HUES64 (cell line): ENCODE results near the gene CEP95.
"Not testable (repeated sequence)": the region's sequence is repeated elsewhere in the genome, so short reads cannot be mapped to it uniquely, and the experiment has no call there.

Source experiments
- H3K27ac ChIP-seq: 2 replicates; pipeline ENCODE4 v1.7.0; 2013; ENCODE audit warnings: low read depth, low read length, inconsistent platforms
- H3K27me3 ChIP-seq: 2 replicates; pipeline ENCODE4 v1.6.1; 2013; ENCODE audit warnings: mild to moderate bottlenecking, low read length; ENCODE audit not compliant: insufficient read depth
- H3K36me3 ChIP-seq: 2 replicates; pipeline ENCODE4 v1.6.1; 2013; ENCODE audit warnings: mild to moderate bottlenecking, low read length; ENCODE audit not compliant: insufficient read depth
- H3K4me1 ChIP-seq: 2 replicates; pipeline ENCODE4 v1.6.1; 2013; ENCODE audit warnings: mild to moderate bottlenecking, low read length, moderate library complexity; ENCODE audit not compliant: insufficient read depth
- H3K4me3 ChIP-seq: 2 replicates; pipeline ENCODE4 v1.5.1; 2013; ENCODE audit warnings: mild to moderate bottlenecking, low read length, moderate library complexity
- H3K9ac ChIP-seq: 2 replicates; pipeline ENCODE4 v1.6.1; 2013; ENCODE audit warnings: mild to moderate bottlenecking, low read depth, low read length
- H3K9me3 ChIP-seq: 2 replicates; pipeline ENCODE4 v1.6.1; 2013; ENCODE audit warnings: low read depth, low read length; ENCODE audit not compliant: insufficient read depth
- WGBS: fragments of 150-250, 120-280 bp; methylation state at CpG from one replicate; pipeline ENCODE4 v1.1.7; 2013; ENCODE audit warnings: missing lambda C conversion rate; 5-methylcytosine and 5-hydroxymethylcytosine counted together

CEP95 gene

DNA sequence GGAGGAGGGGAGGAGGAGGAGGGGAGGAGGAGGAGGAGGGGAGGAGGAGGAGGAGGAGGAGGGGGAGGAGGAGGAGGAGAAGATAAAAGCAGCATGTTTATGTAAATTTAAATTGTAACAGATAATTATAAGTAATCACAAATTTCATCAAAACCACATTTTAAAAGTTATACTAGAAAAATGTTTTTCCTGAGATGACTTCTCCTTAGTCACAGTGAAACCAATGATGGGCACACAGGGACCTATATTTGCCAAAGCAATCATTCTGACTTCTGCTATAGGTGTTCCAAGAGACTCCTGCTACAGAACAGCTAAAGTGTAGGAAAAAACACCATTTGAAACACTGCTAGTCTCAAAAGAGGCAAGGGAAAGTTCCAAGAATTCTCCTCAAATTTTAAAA is 66.4 kb downstream of the CEP95 start:
- H3K9ac ChIP-seq: no peak overlapping the region
- H3K4me3 ChIP-seq: no peak overlapping the region
- H3K36me3 ChIP-seq: peaks cover 36% of the 10 kb centered on the region
- H3K27ac ChIP-seq: no peak overlapping the region
- no peaks in the 10 kb centered on the region for H3K4me1 ChIP-seq
- H3K9me3 ChIP-seq: no peaks in the 10 kb centered on the region
- no peaks in the 10 kb centered on the region for H3K27me3 ChIP-seq

DNA sequence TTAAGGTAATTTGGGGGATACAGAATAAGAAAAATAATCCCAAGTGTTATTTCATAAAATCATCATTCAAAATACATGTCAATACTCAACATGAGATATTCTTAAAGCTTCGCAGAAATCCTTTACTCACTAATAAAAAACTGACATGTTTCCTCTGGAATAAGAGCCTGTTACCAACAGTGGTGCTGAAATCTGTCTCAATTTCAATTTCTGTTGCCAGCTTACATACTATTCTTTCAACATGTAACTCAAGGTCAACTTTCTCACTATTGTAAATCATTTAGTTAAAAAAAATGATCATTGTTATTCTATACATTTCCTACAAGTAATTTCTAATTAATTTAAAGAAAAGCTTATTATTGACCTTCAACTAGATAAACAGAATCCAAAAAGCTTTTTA is 67.9 kb downstream of the CEP95 start:
- H3K4me3 ChIP-seq: no peak overlapping the region
- WGBS: 98% methylated on average over 1 of the region's 1 CpG
- no peak overlapping the region for H3K27ac ChIP-seq
- H3K9me3 ChIP-seq: no peaks in the 10 kb centered on the region
- no peaks in the 10 kb centered on the region for H3K27me3 ChIP-seq
- H3K9ac ChIP-seq: no peak overlapping the region
- H3K36me3 ChIP-seq: peaks cover 39% of the 10 kb centered on the region
- no peaks in the 10 kb centered on the region for H3K4me1 ChIP-seq

DNA sequence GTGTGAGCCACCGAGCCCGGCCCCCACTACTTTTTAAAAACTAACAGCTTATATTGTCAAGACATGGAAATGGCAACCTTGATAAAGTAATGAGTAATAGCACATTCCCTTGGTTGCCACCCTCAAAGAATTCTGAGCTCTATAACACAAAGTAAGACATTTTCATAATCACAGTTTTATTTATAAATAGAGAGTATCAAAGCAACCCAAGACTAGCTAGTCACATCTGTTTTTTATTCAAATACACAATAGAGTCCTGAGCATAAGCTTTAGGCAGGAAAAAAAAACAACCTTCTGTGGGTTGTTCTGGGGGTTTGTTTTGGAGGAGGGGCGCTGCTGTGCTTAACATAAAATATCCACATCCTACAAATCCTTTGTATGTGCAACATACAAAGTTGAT is 68.7 kb downstream of the CEP95 start:
- H3K9ac ChIP-seq: no peak overlapping the region
- no peaks in the 10 kb centered on the region for H3K27me3 ChIP-seq
- no peaks in the 10 kb centered on the region for H3K9me3 ChIP-seq
- H3K4me3 ChIP-seq: no peak overlapping the region
- no peaks in the 10 kb centered on the region for H3K4me1 ChIP-seq
- H3K27ac ChIP-seq: no peak overlapping the region
- 100% methylated on average over 2 of the region's 3 CpGs for WGBS
- H3K36me3 ChIP-seq: peaks cover 43% of the 10 kb centered on the region

DNA sequence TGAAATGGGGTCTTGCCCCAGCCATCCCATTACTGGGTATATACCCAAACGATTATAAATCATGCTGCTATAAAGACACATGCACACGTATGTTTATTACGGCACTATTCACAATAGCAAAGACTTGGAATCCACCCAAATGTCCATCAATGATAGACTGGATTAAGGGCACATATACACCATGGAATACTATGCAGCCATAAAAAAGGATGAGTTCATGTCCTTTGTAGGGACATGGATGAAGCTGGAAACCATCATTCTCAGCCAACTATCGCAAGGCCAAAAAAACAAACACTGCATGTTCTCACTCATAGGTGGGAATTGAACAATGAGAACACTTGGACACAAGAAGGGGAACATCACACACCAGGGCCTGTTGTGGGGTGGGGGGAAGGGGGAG is 70.2 kb downstream of the CEP95 start:
- H3K4me3 ChIP-seq, H3K27ac ChIP-seq, H3K9ac ChIP-seq, H3K9me3 ChIP-seq, H3K4me1 ChIP-seq, H3K27me3 ChIP-seq: not testable (repeated sequence)
- peaks cover 36% of the 10 kb centered on the region for H3K36me3 ChIP-seq
- WGBS: over 99% methylated on average over 4 of the region's 4 CpGs

DNA sequence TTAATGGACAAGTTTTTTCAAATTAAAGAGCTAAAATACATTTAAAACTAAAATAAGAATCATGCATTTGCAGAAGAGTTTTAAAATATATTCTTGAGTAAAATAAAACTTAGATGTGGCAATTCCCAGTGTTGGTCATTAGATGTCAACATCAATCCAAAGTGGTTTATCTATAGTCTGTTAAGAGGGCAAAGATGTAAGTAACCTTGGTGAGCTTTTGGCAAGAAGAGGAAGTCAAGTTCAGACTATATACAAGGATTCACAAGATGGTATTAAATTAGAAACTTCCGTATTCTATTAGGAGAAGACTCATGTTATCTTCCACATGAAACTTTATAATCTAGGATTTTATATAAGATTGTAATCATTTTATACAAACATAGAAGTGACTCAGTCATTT is 73.1 kb downstream of the CEP95 start:
- Histone ChIP-seq H3K36me3 (peaks cover 46% of the 10 kb centered on the region), H3K4me3 (no peak overlapping the region), H3K9ac (no peak overlapping the region), H3K27ac (no peak overlapping the region), H3K4me1 (no peaks in the 10 kb centered on the region), H3K27me3 (no peaks in the 10 kb centered on the region), H3K9me3 (no peaks in the 10 kb centered on the region)
- no CpG with 5 or more reads among the region's 1 CpG for WGBS

DNA sequence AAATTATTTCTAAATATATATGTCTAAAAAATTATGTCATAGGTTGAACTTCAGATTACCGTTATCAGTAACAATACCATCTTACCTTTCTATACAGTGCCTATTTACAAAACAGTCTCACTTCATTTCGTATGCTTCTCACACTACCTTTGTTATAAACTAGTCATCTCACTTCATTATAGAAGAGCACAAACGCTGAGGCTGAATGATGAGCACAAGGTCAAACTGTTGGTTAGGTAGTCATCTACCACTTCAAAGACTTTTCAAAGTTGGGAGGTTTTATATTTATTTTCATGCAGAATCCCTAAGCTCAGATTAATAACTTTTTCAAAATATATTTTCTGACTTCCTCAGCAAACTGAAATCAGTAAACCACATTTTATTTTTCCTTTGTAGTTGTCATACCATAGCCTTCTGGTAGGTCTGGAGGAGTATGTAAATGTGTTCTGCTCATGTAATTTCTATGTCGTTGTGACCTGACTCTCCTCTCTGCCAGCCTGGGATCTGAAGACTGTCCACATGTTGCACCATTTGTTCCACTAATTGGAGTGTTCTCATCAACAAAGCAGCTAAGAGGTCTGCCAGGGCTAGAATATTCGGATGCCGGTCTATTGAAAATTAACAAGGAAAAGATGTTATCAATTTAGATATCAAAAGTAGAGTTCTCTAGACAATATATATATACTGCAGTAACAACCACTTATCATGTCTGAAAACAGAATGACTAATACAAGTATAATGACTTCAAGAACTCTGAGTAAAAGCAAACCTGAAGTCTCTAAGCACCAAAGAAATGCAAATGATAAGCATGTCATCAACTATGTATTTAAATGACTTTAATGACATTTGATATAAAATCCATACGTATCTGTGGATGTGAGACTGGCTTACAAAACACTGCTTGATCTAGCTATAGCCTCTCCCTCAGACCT is 73.9 kb downstream of the CEP95 start:
- H3K9ac ChIP-seq: no peak overlapping the region
- no peaks in the 10 kb centered on the region for H3K27me3 ChIP-seq
- H3K4me3 ChIP-seq: no peak overlapping the region
- H3K36me3 ChIP-seq: peaks cover 51% of the 10 kb centered on the region
- H3K9me3 ChIP-seq: no peaks in the 10 kb centered on the region
- WGBS: 94% methylated on average over 7 of the region's 7 CpGs
- H3K4me1 ChIP-seq: no peaks in the 10 kb centered on the region
- H3K27ac ChIP-seq: no peak overlapping the region

DNA sequence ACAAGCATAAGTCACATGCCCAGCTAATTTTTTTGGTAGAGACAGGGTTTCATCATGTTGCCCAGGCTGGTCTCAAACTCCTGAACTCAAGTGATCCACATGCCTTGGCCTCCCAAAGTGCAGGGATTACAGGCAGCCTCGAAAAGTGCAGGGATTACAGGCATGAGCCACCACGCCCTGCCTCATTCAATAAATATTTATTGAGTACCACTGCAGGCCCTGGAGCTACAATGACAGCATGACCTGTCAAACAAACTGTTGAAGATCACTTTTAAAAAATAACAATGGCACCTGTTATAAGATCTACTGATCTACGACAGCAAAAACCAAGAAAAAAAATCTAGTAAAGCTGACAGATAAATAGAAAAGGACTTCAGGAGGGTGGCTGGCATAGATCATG is 76.3 kb downstream of the CEP95 start:
- no peak overlapping the region for H3K27ac ChIP-seq
- H3K4me3 ChIP-seq: no peak overlapping the region
- H3K36me3 ChIP-seq: peaks cover 47% of the 10 kb centered on the region
- no peaks in the 10 kb centered on the region for H3K9me3 ChIP-seq
- whole genome bisulfite sequencing: 94% methylated on average over 3 of the region's 3 CpGs
- H3K4me1 ChIP-seq: no peaks in the 10 kb centered on the region
- no peaks in the 10 kb centered on the region for H3K27me3 ChIP-seq
- H3K9ac ChIP-seq: no peak overlapping the region

DNA sequence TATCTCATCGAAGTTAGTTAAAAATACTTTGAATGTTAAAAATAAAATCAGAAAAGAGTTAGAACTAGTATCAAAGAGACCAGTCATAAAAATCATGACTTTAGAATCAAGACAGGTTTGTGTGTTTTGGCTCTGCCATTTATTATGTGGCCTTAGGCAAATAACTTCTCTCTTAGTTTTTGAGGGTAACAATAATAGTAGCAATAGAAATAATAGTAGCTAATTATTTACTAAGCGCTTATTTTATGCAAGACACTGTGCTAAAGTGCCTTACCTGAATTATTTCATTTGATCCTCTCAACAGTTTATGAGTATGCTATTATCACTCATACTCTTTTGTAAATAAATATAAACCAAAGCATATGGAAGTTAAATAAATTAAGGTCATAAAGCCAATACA is 78.4 kb downstream of the CEP95 start:
- H3K9me3 ChIP-seq: no peaks in the 10 kb centered on the region
- H3K27ac ChIP-seq: no peak overlapping the region
- H3K4me1 ChIP-seq: no peaks in the 10 kb centered on the region
- WGBS: no CpG with 5 or more reads among the region's 2 CpGs
- no peak overlapping the region for H3K4me3 ChIP-seq
- H3K9ac ChIP-seq: no peak overlapping the region
- H3K27me3 ChIP-seq: no peaks in the 10 kb centered on the region
- H3K36me3 ChIP-seq: peaks cover 29% of the 10 kb centered on the region
